Breast epithelium (tissue), 4 donors: ENCODE data around the gene RGMA. TPM values are rescaled to one million over a fixed set of nuclear protein-coding genes. Genes with fewer than 3 reads are reported as not detected.

Source experiments
- DNase-seq, 2 donors: peaks; one replicate each; pipeline ENCODE4 v3.0.0-alpha.2; 2019; ENCODE audit warnings: low spot score in 2 of 2
- H3K27ac ChIP-seq, 2 donors: fragments of 200-600 bp; sonication (generic) in 1 of 2; one replicate each; pipeline ENCODE4 v1.5.1; 2016 to 2019; ENCODE audit warnings: mild to moderate bottlenecking in 1 of 2
- H3K27me3 ChIP-seq, 2 donors: fragments of 200-600 bp; sonication (generic) in 1 of 2; one replicate each; pipeline versions ENCODE4 v1.5.1 to v1.6.0; 2017 to 2019; ENCODE audit warnings: control low read depth in 1 of 2, mild to moderate bottlenecking in 1 of 2
- H3K36me3 ChIP-seq: fragments of 200-600 bp; one replicate; pipeline ENCODE4 v1.5.1; 2019
- H3K4me1 ChIP-seq, 2 donors: fragments of 200-600 bp; sonication (generic); one replicate each; pipeline ENCODE4 v1.5.1; 2016 to 2019; ENCODE audit warnings: control low read depth in 1 of 2
- H3K4me3 ChIP-seq, 3 donors: fragments of 200-600 bp; sonication (generic); 1 replicate in 2 of 3; 2 replicates in 1 of 3; pipeline ENCODE4 v1.5.1; 2016 to 2019; ENCODE audit warnings: mild to moderate bottlenecking in 3 of 3, moderate library complexity in 2 of 3
- H3K9me3 ChIP-seq, 2 donors: fragments of 200-600 bp; sonication (generic) in 1 of 2; one replicate each; pipeline ENCODE4 v1.5.1; 2016 to 2019; ENCODE audit warnings: control low read depth in 1 of 2
- CTCF ChIP-seq, 3 donors: fragments of 450-650 bp; IDR thresholded peaks; one replicate each; pipeline ENCODE4 v1.5.1; 2016 to 2017; ENCODE audit warnings: antibody characterized with exemption in 3 of 3, mild to moderate bottlenecking in 3 of 3, moderate library complexity in 3 of 3
- POLR2A ChIP-seq: fragments of 450-650 bp; IDR thresholded peaks from one replicate; pipeline ENCODE4 v1.6.1; 2016; ENCODE audit warnings: antibody characterized with exemption, mild to moderate bottlenecking, moderate library complexity
- POLR2AphosphoS5 ChIP-seq, 3 donors: sonication (generic); formaldehyde crosslinking; IDR thresholded peaks; one replicate each; pipeline ENCODE4 v1.6.1; 2017; ENCODE audit warnings: antibody characterized with exemption in 3 of 3
- intact Hi-C: fragments of 100-400 bp; cut with DNase I; formaldehyde crosslinking; loops from one replicate; pipeline ENCODE4 v1.15.1; 2023; ENCODE audit warnings: low total_unique reads
- total RNA-seq, 3 donors: library from RNA; depleted of rRNA; stranded (reverse); fragments of >200 nt; gene quantifications; one replicate each; pipeline ENCODE4 v1.1.0, GENCODE V29; 2016

Gene RGMA
- total RNA-seq, 3 donors from 2014 or later, result 9.7 to 17.7 (median 14.4) TPM

GRCh38 chr15:93068581-93069199, 20.3 kb downstream of the RGMA start:
- H3K9me3 ChIP-seq, result no peaks in the 10 kb centered on the region
- TF ChIP-seq CTCF (IDR thresholded peaks at IDR 0.05) (no peak), POLR2A (no peak), POLR2AphosphoS5 (IDR thresholded peaks at IDR 0.05) (no peak)
- H3K4me1 ChIP-seq, result peaks cover 0 to 18% of the 10 kb centered on the region in 2 donors
- no peak for DNase-seq
- H3K4me3 ChIP-seq, result peak overlapping the region in 2 of 3 donors; percentile 79 to 82
- intact Hi-C loops, result no loop called here
- no peaks in the 10 kb centered on the region for H3K27me3 ChIP-seq
- no peaks in the 10 kb centered on the region for H3K36me3 ChIP-seq
- H3K27ac ChIP-seq, result peak overlapping the region; percentile 66 to 85

GRCh38 chr15:93067649-93068085, 21.3 kb downstream of the RGMA start:
- intact Hi-C loops, result no loop called here
- Histone ChIP-seq H3K4me1 (peaks cover 0 to 18% of the 10 kb centered on the region in 2 donors), H3K27ac (peak overlapping the region; percentile 66 to 85), H3K36me3 (no peaks in the 10 kb centered on the region), H3K9me3 (no peaks in the 10 kb centered on the region), H3K27me3 (no peaks in the 10 kb centered on the region), H3K4me3 (peak overlapping the region in 2 of 3 donors; percentile 13 to 82)
- no peak for DNase-seq
- TF ChIP-seq POLR2A (no peak), POLR2AphosphoS5 (IDR thresholded peaks at IDR 0.05) (no peak), CTCF (IDR thresholded peaks at IDR 0.05) (no peak)

- intact Hi-C loops, result no loop called here
- H3K4me3 ChIP-seq, result peak overlapping the region in 2 of 3 donors; percentile 13 to 82
- peaks cover 0 to 18% of the 10 kb centered on the region in 2 donors for H3K4me1 ChIP-seq
- peak overlapping the region; percentile 66 to 85 for H3K27ac ChIP-seq
- no peaks in the 10 kb centered on the region for H3K9me3 ChIP-seq
- TF ChIP-seq POLR2AphosphoS5 (IDR thresholded peaks at IDR 0.05), result peak in 2 of 3 donors; percentile 31 to 60
- TF ChIP-seq CTCF (IDR thresholded peaks at IDR 0.05), result no peak
- no peak for TF ChIP-seq POLR2A
- no peaks in the 10 kb centered on the region for H3K36me3 ChIP-seq
- no peaks in the 10 kb centered on the region for H3K27me3 ChIP-seq
- no peak for DNase-seq
These were observed 22.0 kb downstream of the RGMA start for GRCh38 chr15:93066834-93067648.

- peak overlapping the region; percentile 40 to 82 for H3K27ac ChIP-seq
- H3K27me3 ChIP-seq, result no peaks in the 10 kb centered on the region
- TF ChIP-seq POLR2A (no peak), CTCF (IDR thresholded peaks at IDR 0.05) (no peak), POLR2AphosphoS5 (IDR thresholded peaks at IDR 0.05) (no peak)
- H3K4me1 ChIP-seq, result peaks cover 0 to 18% of the 10 kb centered on the region in 2 donors
- H3K36me3 ChIP-seq, result no peaks in the 10 kb centered on the region
- intact Hi-C loops, result no loop called here
- DNase-seq, result no peak
- no peaks in the 10 kb centered on the region for H3K9me3 ChIP-seq
- peak overlapping the region in 2 of 3 donors; percentile 16 to 47 for H3K4me3 ChIP-seq
These were observed 22.8 kb downstream of the RGMA start for GRCh38 chr15:93066224-93066681.

- peak overlapping the region; percentile 40 to 82 for H3K27ac ChIP-seq
- H3K4me1 ChIP-seq, result peaks cover 0 to 18% of the 10 kb centered on the region in 2 donors
- DNase-seq, result no peak
- TF ChIP-seq POLR2AphosphoS5 (IDR thresholded peaks at IDR 0.05) (no peak), CTCF (IDR thresholded peaks at IDR 0.05) (no peak), POLR2A (no peak)
- intact Hi-C loops, result no loop called here
- H3K36me3 ChIP-seq, result no peaks in the 10 kb centered on the region
- H3K27me3 ChIP-seq, result no peaks in the 10 kb centered on the region
- peak overlapping the region in 1 of 3 donors; percentile 47 for H3K4me3 ChIP-seq
- no peaks in the 10 kb centered on the region for H3K9me3 ChIP-seq
These were observed 23.4 kb downstream of the RGMA start for GRCh38 chr15:93065641-93066045.
